K562 (cell line): Measurements from ENCODE around the gene TBX10. TPM values are rescaled to one million over a fixed set of nuclear protein-coding genes. Genes with fewer than 3 reads are reported as not detected.

Source experiments
- CAMTA2 ChIP-seq: fragments of 250-450 bp; sonication (Bioruptor Pico); conservative IDR thresholded peaks from 2 replicates; pipeline ENCODE4 v1.5.1; 2022
- CTCFL ChIP-seq: IDR thresholded peaks from 2 replicates; pipeline ENCODE4 v1.6.1; 2011; ENCODE audit warnings: borderline replicate concordance, low read depth, mild to moderate bottlenecking, moderate library complexity, low read length; ENCODE audit not compliant: insufficient read depth, poor library complexity, severe bottlenecking
- HNRNPL ChIP-seq: fragments of 200-400 bp; formaldehyde crosslinking; IDR thresholded peaks from 2 replicates; pipeline ENCODE4 v1.6.1; 2017; ENCODE audit warnings: low read depth, mild to moderate bottlenecking, low read length
- KLF13 ChIP-seq: fragments of 450-650 bp; IDR thresholded peaks from 2 replicates; pipeline ENCODE4 v1.6.1; 2016; ENCODE audit warnings: missing genetic modification characterization, low read depth, mild to moderate bottlenecking, missing compliant biosample characterization, moderate library complexity, borderline replicate concordance
- MTA3 ChIP-seq: fragments of 450-650 bp; formaldehyde crosslinking; IDR thresholded peaks from 2 replicates; pipeline ENCODE4 v1.6.1; 2017; ENCODE audit warnings: mild to moderate bottlenecking, borderline replicate concordance
- MYC ChIP-seq, 2 experiments: fragments of 250-450 bp in 1 of 2; sonication (Bioruptor Pico) in 1 of 2; IDR thresholded peaks; 2 replicates each; pipeline versions ENCODE4 v1.5.1 to v1.6.1; 2012 to 2021; ENCODE audit warnings: low read depth in 2 of 2, borderline replicate concordance in 1 of 2, improper control_type of control experiment in 1 of 2, low read length in 1 of 2, mild to moderate bottlenecking in 1 of 2, moderate library complexity in 1 of 2
- NR1H2 ChIP-seq: sonication (generic); formaldehyde crosslinking; IDR thresholded peaks from 2 replicates; pipeline ENCODE4 v1.4.0; 2020; ENCODE audit warnings: mild to moderate bottlenecking, missing genetic modification reagents
- ZNF133 ChIP-seq: fragments of 250-450 bp; sonication (Bioruptor Pico); IDR thresholded peaks from 2 replicates; pipeline ENCODE4 v1.4.0; 2020; ENCODE audit warnings: mild to moderate bottlenecking
- ZNF561 ChIP-seq: fragments of 450-650 bp; formaldehyde crosslinking; conservative IDR thresholded peaks from 2 replicates; pipeline ENCODE4 v1.4.0; 2020; ENCODE audit warnings: mild to moderate bottlenecking, moderate library complexity
- polyA plus RNA-seq, 8 experiments: library from polyadenylated mRNA; depleted of rRNA in 4 of 8; stranded (reverse) in 5 of 8; unstranded in 3 of 8; fragments of >200 nt; fragmentation: Nextera tagmentation in 2 of 8; fragmentation: Illumina TruSeq in 1 of 8; extraction: Ambion mirVana in 2 of 8; extraction: Trizol in 1 of 8; gene quantifications; 2 replicates each; pipeline versions ENCODE4 v1.2.1 to v1.2.3, GENCODE V29; 2011 to 2014; ENCODE audit warnings: inconsistent platforms in 1 of 8, missing spikeins in 1 of 8
- total RNA-seq, 7 experiments: library from RNA; depleted of rRNA in 6 of 7; stranded (reverse); fragments of >200 nt in 6 of 7; fragmentation: Illumina TruSeq in 2 of 7; extraction: Trizol in 2 of 7; gene quantifications; 2 replicates each; pipeline versions ENCODE4 v1.2.1 to v1.2.3, GENCODE V29; 2011 to 2021; ENCODE audit warnings: low replicate concordance in 1 of 7
- TF ChIP-seq, protein P1 (sequence below): fragments of 250-450 bp; sonication (Bioruptor Pico); IDR thresholded peaks from 2 replicates; pipeline ENCODE4 v1.5.0; 2020; ENCODE audit warnings: mild to moderate bottlenecking, borderline replicate concordance
- TF ChIP-seq, protein P2 (sequence below): fragments of 450-650 bp; IDR thresholded peaks from 2 replicates; pipeline ENCODE4 v1.6.1; 2014; ENCODE audit warnings: low read depth, mild to moderate bottlenecking, moderate library complexity, borderline replicate concordance

The TBX10 gene
- total and polyA plus RNA-seq, 9 of the 15 experiments (the other 6 are each of a cell fraction or from before 2014, with no cell fraction given): not detected

DNA sequence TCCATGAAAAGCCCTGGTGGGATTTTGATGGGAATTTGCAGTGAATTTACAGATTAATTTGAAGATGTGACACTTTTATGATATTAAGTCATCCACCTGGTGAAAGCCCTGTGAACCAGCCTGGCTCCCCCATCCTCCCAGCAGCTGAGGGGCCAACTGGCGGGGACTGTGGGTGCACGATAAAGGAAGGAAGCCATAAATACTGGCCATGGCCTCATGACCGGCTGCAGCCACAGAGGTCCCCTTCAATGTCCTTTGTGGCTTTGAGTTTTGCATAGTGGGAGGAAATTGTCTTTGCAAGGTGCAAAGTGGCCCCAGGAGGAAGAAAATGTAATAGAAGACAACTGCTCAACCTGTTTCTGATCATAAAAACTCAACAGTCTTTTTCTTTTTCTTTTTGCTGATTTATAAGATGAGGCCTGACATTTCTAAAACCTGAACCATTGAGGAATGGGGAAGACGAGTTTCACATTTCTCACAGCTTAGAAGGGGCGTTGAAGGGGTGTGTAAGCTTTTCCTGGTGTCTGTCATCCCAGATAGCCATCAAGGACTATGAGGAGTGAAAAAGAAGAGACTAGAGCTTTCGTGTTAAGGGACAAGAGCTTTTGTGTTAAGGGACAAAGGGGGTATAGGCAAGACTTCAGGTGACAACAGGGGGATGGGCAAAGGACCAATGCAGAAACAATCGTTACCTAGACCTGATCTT, 39.1 kb downstream of the TBX10 start (continued):
- TF ChIP-seq MYC (IDR thresholded peaks at IDR 0.05; ENCODE audit: low read depth, low read length) (peak; percentile 48; the same call in 1 of the 2 replicates), MYC (CRISPR knock-in tag; IDR thresholded peaks at IDR 0.05; ENCODE audit: borderline replicate concordance, low read depth) (no peak), KLF13 (no peak), ZNF133 (CRISPR knock-in tag) (no peak), ZNF561 (CRISPR knock-in tag) (no peak), NR1H2 (CRISPR knock-in tag) (no peak), HNRNPL (no peak), CAMTA2 (no peak), MTA3 (peak; percentile 37; the same call in 1 of the 2 replicates), CTCFL (no peak)
- TF ChIP-seq, protein P1, sequence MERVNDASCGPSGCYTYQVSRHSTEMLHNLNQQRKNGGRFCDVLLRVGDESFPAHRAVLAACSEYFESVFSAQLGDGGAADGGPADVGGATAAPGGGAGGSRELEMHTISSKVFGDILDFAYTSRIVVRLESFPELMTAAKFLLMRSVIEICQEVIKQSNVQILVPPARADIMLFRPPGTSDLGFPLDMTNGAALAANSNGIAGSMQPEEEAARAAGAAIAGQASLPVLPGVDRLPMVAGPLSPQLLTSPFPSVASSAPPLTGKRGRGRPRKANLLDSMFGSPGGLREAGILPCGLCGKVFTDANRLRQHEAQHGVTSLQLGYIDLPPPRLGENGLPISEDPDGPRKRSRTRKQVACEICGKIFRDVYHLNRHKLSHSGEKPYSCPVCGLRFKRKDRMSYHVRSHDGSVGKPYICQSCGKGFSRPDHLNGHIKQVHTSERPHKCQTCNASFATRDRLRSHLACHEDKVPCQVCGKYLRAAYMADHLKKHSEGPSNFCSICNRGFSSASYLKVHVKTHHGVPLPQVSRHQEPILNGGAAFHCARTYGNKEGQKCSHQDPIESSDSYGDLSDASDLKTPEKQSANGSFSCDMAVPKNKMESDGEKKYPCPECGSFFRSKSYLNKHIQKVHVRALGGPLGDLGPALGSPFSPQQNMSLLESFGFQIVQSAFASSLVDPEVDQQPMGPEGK (CRISPR knock-in tag): no peak
- TF ChIP-seq, protein P2, sequence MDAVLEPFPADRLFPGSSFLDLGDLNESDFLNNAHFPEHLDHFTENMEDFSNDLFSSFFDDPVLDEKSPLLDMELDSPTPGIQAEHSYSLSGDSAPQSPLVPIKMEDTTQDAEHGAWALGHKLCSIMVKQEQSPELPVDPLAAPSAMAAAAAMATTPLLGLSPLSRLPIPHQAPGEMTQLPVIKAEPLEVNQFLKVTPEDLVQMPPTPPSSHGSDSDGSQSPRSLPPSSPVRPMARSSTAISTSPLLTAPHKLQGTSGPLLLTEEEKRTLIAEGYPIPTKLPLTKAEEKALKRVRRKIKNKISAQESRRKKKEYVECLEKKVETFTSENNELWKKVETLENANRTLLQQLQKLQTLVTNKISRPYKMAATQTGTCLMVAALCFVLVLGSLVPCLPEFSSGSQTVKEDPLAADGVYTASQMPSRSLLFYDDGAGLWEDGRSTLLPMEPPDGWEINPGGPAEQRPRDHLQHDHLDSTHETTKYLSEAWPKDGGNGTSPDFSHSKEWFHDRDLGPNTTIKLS: no peak
